ENCODE data around the gene CTNNBL1.

CTNNBL1 gene

DNA sequence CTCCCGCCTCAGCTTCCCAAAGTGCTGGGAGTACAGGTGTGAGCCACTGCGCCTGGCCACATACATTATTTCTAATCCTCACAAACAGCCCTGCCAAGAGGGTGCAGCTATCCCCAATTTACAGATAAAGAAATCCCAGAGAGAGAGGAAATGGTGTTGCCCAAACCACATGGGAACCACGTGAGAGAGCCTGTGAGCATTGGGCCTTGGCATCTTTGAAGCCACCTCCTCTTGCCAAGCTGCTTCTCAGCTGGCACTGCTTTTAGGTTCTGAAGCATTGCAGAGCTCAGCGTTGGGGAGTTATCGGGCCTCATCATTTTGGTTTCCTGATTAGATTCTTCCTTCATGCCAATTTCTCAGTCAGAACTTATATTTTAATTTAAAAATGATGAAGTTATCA, 80.3 kb downstream of the CTNNBL1 start:
- in situ Hi-C loops (cut with HindIII; ENCODE audit: low sequenced_read_pairs) = no loop called here

DNA sequence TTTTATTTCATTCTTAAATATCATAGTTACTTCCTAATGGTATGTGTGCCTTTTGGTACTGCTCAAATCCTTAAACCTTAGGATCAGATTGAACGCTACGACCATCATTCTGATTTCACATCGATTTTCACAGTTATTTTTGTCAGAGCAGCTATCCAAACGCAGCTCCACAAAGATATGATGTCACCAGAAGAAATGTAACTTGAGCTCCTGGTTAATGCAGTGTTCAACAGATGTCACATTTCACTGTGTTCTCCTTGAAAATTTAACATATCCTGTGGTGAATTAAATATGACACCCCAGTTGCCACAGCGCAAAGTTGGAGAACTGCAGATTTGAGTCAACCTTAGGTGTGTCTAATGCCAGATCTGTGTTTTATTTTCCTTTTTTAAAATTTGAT, 81.4 kb downstream of the CTNNBL1 start:
- in situ Hi-C loops (cut with HindIII; ENCODE audit: low sequenced_read_pairs) = no loop called here

DNA sequence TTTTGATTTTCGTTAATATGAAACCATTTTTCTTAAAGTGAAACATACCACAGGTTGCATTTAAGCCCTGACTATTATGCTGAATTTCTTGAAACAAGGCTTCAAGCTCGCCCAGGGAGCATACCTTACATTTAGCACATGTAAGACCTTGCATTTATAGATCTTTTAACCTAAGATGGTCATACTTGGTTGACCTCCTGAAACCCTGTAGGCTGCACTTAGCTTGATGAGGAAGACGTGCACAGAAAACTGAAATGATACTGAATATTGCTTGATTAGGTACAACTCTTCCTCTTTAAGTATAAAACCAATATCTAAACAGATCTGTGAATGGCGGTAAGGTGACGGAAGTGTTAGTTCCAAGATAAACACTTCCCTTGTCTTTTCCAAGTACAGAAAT, 82.2 kb downstream of the CTNNBL1 start:
- in situ Hi-C loops (cut with HindIII; ENCODE audit: low sequenced_read_pairs) = no loop called here

DNA sequence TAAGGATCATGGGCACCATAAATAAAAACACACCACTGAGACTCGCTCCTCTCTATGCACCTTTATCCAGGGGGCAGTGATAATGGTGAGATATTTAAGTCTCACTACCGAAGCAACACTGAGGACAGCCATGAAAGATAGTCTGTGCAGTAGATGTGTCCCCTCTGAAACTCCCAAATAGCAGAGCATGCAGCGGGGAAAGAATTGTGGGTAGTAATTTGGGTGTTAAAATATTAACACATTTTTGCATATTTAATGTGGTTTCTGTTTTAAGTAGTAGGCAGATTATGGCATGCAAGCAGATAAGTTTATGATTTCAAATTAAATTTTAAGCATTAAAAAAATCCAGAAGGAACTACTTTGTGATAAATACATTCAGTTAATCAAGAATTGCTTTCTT, 82.7 kb downstream of the CTNNBL1 start:
- in situ Hi-C loops (cut with HindIII; ENCODE audit: low sequenced_read_pairs) = no loop called here

DNA sequence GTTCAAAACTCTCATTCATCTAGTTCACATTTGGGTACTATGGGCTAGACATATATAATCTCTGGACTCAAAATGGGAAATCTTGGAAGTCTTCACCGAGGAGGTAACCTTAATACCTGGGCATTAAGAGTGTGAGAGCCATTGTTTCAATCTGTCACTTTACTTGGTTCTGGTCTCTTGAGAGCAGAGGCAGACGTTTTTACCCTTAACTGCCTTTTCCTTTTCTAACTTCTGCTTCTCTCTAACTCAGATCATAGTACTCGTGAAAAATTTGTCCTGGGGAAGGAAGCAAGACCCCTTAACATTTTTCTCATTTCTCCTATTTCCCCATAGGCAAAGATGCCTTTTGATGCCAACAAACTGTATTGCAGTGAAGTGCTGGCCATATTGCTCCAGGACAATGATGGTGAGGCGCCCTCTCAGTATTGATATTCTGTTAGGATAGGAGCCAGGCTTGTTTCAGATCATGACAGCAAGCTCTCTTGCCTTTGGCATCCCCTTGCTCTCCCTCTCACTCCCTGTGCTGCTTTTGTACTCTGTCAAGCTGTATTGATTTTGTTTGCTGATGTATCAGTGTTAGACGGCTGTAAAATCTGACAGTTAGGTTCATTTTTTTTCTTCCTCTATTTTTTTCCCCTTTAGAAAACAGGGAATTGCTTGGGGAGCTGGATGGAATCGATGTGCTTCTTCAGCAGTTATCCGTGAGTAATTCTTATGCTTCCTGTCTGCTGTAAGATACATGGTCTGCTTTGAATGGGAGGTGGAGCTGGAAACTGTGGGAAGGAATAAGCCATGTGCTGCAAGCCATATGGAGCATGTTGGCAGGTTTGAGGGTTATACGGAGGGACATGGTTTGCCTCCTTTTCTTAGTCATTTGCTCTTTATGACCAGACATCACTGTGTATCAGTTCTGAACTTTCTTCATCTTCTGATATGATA, 83.5 kb downstream of the CTNNBL1 start:
- in situ Hi-C loops (cut with HindIII; ENCODE audit: low sequenced_read_pairs) = no loop called here

DNA sequence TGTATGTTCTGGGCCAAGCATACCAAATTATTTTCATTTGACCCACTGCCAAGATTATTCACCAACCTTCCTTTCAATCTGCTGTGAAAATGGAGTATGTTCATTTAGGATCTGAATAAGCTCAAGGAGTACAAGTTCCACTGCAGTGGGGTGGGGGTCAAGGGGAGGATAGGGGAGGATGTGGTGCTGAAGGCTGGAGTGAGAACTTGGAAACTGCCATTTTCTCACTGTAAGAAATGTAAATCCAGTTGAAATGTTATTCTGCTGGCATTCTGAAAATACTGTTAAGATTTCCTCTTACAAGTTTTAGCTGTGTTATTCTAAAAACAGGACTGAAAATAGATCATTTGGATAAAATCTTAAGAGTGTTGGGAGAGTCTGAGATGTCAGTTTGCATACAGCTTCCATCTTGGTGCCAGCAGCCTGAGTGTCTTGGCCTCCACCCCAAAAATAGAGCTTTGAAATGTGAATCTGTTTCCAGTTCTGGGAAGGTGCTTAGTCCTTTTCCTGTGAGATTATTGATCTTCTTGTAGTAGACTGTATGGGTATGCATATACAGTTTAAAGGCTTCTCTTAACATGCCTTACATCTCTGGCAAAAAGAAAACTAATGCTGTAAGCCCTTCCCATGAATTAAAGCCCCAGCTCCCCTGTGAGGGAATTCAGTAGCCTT, 84.3 kb downstream of the CTNNBL1 start:
- in situ Hi-C loops (cut with HindIII; ENCODE audit: low sequenced_read_pairs) = no loop called here

DNA sequence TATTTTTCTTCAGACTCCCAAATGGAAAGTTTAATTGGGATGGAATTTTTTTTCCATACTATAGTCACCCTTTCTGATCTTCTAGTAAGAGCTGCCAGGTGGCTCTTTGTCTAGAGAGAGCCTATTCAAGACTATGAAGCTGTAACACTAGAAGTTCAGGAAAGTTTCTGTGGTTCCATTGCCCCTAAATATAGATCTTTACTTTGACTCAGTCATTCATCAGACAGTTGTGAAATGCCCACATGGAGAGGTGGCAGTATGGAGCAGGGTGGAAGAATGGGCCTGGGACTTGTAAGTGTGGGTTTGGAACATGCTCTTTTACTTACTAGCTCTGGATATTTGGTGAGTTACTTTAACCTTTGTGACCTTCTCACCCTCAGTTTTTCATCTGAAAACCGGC, 87.8 kb downstream of the CTNNBL1 start:
- in situ Hi-C loops (cut with HindIII; ENCODE audit: low sequenced_read_pairs) = no loop called here

DNA sequence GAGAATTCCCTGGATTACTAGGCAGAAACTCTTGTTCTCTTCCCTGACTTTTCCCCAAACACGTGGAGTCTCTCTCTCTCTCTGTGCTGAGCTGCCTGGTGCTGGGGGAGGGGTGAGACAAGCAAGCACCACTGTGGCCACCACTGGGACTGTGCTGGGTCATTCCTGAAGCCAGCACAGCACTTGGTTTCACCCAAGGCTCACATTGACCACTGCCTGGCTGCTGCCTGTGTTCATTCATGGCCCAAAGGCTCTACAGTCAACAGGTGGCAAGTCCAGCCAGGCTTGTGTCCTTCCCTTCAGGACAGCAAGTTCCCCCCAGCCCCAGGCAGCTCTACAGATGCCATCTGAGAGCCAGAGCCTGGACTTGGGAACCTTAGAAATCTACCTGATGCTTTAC, 92.2 kb downstream of the CTNNBL1 start:
- in situ Hi-C loops (cut with HindIII; ENCODE audit: low sequenced_read_pairs) = loop anchor here (5.0 kb wide), 1 partner anchor 91 kb away; no protein-coding TSS in a partner anchor

DNA sequence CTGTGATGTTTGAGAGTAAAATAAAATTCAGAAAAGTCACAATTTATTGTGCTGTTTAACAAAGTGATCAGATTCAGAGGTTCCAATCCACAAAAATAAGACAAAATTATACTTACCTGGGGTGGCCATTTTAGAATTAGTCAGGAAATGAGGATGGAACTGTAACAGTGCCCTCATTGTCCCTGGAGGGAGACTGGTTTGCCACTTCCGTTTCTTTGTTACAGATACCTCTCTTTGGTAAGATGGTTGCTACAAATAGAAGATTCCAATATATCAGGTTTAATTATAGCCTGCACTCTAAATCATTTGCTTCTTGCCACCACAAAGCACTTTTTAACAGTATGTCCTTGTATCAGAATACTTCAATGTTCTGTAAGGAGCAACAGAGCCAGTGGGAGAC, 95.6 kb downstream of the CTNNBL1 start:
- in situ Hi-C loops (cut with HindIII; ENCODE audit: low sequenced_read_pairs) = loop anchor here (5.0 kb wide), 1 partner anchor 88 kb away; no protein-coding TSS in a partner anchor

DNA sequence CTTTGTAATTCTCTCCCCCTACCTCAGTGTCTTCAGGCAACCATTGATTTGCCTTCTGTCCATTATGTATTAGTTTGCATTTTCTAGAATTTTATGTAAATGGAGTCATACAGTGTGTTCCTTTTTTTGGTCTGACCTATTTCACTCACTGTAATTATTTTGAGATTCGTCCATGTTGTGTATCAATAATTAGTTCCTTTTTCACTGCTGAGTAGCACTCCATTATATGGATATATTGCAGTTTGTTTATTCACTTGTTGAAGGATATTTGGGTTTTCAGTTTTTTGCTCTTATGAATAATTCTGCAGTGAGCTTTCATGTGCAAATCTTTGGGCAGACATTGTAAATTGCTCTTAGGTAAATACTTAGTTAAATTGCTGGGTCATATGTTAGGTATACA, 97.1 kb downstream of the CTNNBL1 start:
- in situ Hi-C loops (cut with HindIII; ENCODE audit: low sequenced_read_pairs) = no loop called here

DNA sequence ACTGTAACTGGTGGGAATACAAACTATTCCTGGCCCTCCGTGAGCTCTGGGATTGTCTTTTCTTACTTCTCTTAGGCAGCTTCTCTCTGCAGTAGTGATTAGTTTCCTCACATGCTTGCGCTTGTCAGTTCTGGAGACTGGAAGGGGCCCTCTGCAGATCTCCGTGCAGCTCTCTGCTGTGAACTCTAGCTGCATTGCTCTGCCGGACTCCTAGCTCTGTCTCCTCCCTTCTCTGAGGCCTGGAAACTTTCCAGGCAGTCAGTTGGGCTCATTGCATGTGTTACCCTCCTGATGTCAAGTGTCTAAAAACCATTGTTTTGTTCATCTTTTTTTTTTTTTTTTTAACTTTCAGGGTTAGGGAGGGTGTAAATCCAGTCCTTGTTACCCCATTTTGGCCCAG, 102.3 kb downstream of the CTNNBL1 start:
- in situ Hi-C loops (cut with HindIII; ENCODE audit: low sequenced_read_pairs) = no loop called here

DNA sequence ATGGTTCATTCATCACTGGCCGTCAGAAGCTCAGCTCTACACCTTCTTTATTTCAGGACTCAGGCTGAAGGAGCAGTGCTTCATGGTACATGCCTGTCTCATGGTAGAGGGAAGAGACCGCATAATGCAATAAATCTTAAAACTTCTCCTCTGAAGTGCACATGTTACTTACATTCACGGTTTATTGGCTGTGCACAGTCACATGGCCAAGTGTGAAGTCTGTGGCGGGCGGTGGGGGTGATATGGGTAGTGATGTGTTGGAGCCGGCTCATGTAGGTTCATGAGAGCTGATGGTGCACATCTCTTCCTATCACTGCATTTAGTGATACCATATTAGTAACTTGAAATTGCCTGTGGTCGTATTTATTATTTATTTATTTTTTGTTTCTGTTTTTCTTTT, 102.9 kb downstream of the CTNNBL1 start:
- in situ Hi-C loops (cut with HindIII; ENCODE audit: low sequenced_read_pairs) = no loop called here

DNA sequence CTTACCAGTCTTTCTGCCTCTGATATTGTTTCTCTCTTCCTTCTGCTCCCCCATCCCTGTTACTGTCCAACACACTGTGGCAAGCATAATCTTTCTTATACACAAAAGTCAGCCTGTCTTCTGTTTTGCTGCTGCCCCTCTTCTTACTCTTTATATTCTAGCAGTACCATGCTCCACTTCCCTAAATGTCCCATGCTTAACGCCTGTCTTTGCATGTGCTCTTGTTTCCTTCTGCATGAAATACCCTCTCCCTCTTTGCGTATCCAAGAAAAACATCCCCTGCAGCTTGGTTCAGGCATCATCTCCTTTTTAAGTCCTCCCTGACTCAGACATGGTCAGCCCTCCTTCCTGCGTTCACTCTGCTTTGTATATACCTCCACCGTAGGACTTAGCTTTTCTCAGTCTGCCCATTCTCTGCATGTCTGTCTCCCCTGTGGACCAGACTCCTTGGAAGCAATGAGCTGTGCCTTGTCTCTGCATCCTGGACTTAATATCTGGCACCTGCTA, 103.9 kb downstream of the CTNNBL1 start:
- in situ Hi-C loops (cut with HindIII; ENCODE audit: low sequenced_read_pairs) = no loop called here

DNA sequence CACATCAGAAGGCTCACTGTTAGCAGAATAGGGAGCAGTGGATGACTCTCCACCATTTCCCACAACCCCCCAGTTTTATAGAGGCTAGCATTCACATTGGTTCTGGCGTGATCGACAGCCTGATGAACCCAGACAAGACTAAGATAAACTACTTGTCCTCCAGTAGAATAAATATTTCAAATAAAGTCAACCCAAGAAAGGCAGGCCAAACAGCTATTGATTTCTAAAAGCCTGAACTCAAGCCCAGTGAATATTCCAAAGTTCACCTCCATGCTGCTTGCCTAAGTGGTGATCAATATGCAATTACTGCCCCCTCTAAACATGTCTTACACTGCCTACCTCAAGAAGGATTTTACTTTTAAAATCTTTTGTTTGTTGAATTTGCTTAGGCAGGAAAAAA, 104.5 kb downstream of the CTNNBL1 start:
- in situ Hi-C loops (cut with HindIII; ENCODE audit: low sequenced_read_pairs) = no loop called here

DNA sequence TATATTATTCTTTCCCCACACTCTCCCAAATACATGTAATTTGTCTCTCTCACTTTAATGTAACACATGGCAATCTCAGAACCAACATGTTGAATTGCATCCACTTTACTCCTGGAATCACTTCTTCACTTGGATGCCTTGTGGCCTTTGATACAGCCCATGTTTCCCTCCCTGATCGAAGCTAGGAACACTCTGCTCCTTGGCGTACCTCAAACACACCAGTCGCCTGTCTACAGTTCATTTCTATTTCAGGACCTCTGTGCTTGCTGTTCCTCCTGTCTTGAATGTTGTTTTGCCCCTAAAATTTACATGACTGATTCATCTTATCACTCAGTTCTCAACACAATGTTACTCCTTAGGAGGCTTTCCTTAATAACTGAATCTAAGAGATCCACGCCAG, 106.8 kb downstream of the CTNNBL1 start:
- in situ Hi-C loops (cut with HindIII; ENCODE audit: low sequenced_read_pairs) = no loop called here

DNA sequence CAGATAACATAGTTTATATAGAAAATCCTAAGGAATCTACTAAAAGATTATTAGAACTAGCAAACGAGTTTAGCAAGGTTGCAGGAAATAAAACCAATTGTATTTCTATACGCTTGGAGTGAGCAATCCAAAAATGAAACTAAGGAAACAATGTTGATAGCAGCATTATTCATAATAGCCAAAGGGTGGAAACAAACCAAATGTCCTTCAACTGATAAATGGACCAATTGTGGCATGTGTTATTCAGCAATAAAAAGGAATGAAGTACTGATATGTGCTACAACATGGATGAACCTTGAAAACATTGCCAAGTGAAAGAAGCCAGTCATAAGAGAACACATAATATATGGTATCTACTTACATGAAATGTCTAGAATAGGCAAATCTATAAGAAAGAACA, 108.1 kb downstream of the CTNNBL1 start:
- in situ Hi-C loops (cut with HindIII; ENCODE audit: low sequenced_read_pairs) = no loop called here

DNA sequence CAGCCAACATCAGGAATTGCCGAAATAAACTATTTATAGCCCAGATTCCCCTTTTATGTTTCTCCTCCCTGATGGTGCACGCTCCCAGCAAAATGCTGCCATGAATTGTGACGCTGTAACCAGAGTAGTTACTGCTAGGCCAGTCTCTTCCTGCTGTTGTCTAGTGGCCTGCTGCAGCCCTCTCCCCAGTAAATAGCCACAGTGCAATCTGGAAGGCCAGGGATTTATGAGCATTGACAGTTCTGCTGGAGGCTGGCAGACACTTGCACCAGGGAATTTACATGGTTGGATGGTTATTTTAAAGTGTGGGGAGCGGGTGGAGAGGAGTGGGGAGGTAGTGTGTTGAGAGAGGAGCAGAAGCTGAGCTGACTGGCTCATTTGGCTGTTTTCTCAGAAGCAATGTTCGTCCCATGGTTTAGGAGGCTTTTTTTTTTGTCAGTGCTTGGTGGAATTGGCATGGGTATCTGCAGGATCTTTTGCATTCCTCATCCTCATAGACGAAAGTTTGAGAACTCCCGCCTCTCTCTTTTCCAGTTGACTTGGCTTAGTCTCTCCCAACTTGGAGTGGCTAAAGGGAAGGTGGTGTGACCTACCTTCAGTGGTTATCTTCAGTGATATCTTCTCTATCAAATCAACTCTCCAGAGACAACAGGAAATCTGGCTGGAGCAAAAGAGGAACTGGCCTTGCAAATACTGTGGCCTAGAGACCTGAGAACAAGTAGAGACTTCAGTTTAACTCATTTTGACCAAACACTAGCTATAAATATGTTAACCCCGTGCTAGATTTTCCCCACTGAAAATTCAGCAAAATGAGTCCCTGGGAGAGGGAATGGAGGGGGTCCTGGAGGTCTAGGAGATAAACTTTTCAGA, 109.8 kb downstream of the CTNNBL1 start:
- in situ Hi-C loops (cut with HindIII; ENCODE audit: low sequenced_read_pairs) = no loop called here

DNA sequence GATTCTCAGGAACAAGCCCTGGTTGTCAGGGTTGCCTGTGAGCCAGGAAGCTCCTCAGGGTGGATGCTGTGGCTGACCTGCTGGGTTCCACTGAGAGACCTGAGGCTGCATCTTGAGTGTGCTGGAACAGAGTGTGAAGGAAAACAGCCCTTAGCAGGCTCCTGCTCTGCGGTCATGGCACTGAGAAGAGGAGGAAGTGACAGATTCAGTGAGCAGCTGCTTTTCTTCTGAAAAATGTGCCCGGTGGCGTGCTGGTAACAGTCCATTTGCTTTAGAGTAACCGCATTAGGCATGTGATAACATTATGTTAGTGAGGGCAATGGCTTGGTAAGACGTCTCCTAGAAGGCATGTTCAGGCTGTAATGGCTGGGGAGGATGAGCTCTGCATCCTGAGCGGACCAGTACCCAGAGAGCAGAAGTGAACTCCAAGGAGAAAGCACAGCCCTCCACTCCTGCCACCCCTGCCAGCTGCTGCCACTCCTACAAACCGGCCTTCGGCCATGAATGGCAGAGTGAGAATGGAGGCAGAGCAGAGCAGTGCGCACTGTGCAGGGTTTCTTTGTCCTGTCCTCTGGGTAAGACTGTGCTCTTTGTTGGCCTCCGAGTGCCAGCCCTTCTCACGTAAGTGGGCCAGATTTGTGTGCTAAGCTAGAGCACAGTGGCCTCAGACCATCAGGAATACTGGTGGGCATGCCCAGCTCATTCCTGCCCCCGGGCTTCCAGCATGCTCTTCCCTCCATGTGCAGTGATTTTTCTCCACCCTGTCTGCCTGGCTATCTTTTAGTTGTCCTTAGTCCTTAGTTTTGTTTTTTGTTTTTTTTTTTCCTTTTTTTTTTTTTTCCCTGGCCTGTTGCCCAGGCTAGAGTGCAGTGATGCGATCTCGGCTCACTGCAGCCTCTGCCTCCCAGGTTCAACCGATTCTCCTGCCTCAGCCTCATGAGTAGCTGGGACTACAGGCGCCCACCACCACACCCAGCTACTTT, 111.0 kb downstream of the CTNNBL1 start:
- in situ Hi-C loops (cut with HindIII; ENCODE audit: low sequenced_read_pairs) = loop anchor here (5.0 kb wide), 1 partner anchor 57 kb away; no protein-coding TSS in a partner anchor

DNA sequence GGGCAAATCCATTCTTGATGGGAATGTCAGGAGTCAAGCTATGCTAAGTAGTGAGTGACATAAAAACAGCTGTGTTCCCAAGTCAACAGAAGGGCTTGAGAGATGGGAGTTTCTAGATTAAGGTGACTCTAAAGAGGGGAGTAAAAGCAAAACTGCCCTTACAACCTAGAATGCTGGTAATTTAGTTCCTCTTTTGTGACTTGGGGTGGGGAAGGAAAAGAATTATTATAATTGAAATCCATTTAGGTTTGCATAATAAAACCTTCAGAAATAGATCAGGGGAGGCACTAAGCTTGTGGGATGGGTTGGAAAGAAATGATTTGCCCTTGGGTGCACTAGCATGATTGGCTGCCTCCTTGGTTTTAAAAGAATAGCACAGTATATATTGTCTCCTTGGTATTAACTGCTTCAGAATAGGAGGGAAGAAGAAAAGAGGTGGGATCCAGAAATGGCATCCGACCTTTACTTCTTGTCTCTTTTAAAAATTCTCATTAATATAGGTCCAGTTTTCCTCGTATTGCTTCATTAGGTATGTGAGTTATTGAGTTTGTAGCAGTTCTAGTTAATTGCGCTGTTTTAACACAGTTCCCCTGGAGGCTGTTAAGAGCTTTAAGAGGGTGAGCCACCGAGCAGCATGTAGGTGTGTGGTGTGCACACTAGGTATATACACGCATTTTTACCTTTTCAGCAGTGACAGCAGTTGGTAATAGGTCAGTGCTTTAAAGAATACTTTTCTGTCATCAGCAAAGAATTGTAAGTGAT, 113.8 kb downstream of the CTNNBL1 start:
- in situ Hi-C loops (cut with HindIII; ENCODE audit: low sequenced_read_pairs) = loop anchor here (5.0 kb wide), 1 partner anchor 55 kb away; no protein-coding TSS in a partner anchor

Data from endothelial cell of hepatic sinusoid (primary cell).